CD4-positive, CD25-positive, alpha-beta regulatory T cell (primary cell): Measurements from ENCODE around the gene SPRED3. TPM values are rescaled to one million over a fixed set of nuclear protein-coding genes. Genes with fewer than 3 reads are reported as not detected.

ENCODE experiments used
- ATAC-seq, 2 donors: fragments of 150-1000 bp; cut with Tn5 transposase; one replicate each; pipeline ENCODE4 v1.10.0; 2021; ENCODE audit warnings: low read depth in 2 of 2, moderate number of reproducible peaks in 2 of 2, moderate library complexity in 1 of 2
- DNase-seq, 3 donors: peaks; one replicate each; pipeline versions ENCODE4 v3.0.0 to v3.0.0-alpha.2; 2012 to 2022; ENCODE audit warnings: mixed read lengths in 1 of 3
- H3K27ac ChIP-seq: one replicate; pipeline ENCODE4 v1.7.0; 2013; ENCODE audit warnings: mild to moderate bottlenecking, low read length; ENCODE audit not compliant: insufficient read depth, poor library complexity, severe bottlenecking
- H3K27me3 ChIP-seq: one replicate; pipeline ENCODE4 v1.7.0; 2013; ENCODE audit warnings: low read length; ENCODE audit not compliant: control insufficient read depth, insufficient read depth
- H3K36me3 ChIP-seq: one replicate; pipeline ENCODE4 v1.7.0; 2013; ENCODE audit warnings: mild to moderate bottlenecking, low read length, moderate library complexity; ENCODE audit not compliant: control insufficient read depth, insufficient read depth
- H3K4me1 ChIP-seq: 2 replicates; pipeline ENCODE4 v1.7.0; 2013; ENCODE audit warnings: mild to moderate bottlenecking, low read length; ENCODE audit not compliant: insufficient read depth, control insufficient read depth, poor library complexity, severe bottlenecking
- H3K4me3 ChIP-seq: one replicate; pipeline ENCODE4 v1.7.0; 2013; ENCODE audit warnings: low read depth, mild to moderate bottlenecking, low read length, moderate library complexity
- H3K9me3 ChIP-seq, 2 experiments: 1 replicate in 1 of 2; 2 replicates in 1 of 2; pipeline ENCODE4 v1.7.0; 2013; ENCODE audit warnings: low read length in 2 of 2, mild to moderate bottlenecking in 1 of 2, moderate library complexity in 1 of 2; ENCODE audit not compliant: control insufficient read depth in 2 of 2
- H3K27ac Mint-ChIP-seq, 3 donors: one replicate each; pipeline ENCODE4 v1.8.0; 2020 to 2022; ENCODE audit warnings: mild to moderate bottlenecking in 3 of 3, mixed read lengths in 3 of 3, moderate library complexity in 2 of 3
- H3K27me3 Mint-ChIP-seq: one replicate; pipeline ENCODE4 v1.8.0; 2022; ENCODE audit warnings: mild to moderate bottlenecking, mixed read lengths
- H3K36me3 Mint-ChIP-seq: one replicate; pipeline ENCODE4 v1.8.0; 2020; ENCODE audit warnings: mixed read lengths
- H3K4me1 Mint-ChIP-seq, 4 donors: one replicate each; pipeline ENCODE4 v1.8.0; 2020 to 2022; ENCODE audit warnings: mixed read lengths in 4 of 4, mild to moderate bottlenecking in 1 of 4
- H3K4me3 Mint-ChIP-seq, 4 donors: one replicate each; pipeline ENCODE4 v1.8.0; 2020 to 2022; ENCODE audit warnings: mild to moderate bottlenecking in 4 of 4, mixed read lengths in 4 of 4, moderate library complexity in 3 of 4
- H3K9me3 Mint-ChIP-seq, 7 donors: one replicate each; pipeline ENCODE4 v1.8.0; 2020 to 2022; ENCODE audit warnings: mixed read lengths in 7 of 7, mild to moderate bottlenecking in 3 of 7, moderate library complexity in 2 of 7
- polyA plus RNA-seq, 4 donors: library from polyadenylated mRNA; unstranded; fragments of 300-500 nt; fragmentation: Illumina TruSeq; gene quantifications; one replicate each; pipeline ENCODE4 v1.2.3, GENCODE V29; 2021
- total RNA-seq: library from RNA; stranded (reverse); gene quantifications from one replicate; pipeline ENCODE4 v1.2.3, GENCODE V29; 2022

The SPRED3 gene
- total and polyA plus RNA-seq, 5 donors from 2014 or later = 0.06 to 1.3 (median 0.10) TPM; not detected in 1

DNA sequence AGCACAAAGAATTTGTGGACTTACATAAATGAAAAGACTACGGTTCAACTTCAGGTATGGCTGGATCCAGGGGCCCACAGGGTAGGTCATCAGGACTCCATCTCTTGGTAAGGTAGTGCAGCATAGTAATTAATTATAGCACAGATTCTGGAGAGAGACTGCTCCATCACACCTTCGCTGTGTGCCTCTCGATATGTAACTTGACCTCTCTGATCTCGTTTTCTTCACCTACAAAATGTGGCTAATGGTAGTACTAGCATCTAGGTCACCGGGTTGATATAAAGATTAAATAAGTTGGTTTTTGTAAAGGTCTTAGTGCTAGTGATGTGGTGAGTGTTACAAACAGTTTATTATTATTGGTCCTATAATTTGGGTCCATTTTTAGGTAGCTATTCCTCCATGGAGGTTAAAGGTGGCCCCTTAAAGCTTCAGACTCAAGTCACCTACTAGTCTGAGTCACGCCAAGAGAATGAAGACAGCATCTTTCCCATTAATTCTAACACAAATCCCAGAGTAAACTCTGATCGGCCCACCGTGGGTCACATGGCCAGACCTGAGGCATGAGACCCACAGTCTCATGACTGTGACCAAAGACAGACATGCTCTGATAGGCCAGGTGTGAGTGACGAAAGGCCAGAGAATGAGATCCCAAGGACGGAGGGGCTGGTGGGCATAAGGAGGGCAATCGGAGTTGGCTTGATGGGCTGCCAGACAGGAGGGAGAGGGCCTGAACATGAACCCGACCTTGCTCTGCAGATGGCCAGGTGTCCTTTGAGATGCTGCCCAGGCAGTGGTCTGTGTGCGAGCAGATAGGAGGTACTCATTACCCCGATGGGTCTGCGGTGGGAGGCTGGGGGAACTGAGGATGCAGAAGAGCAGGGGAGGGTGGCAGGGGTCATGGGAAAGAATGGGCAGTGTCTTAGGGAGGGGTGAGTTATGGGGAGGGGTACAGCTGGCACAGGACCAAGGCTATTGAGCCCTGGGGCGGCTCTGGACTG is 32.5 kb upstream of the SPRED3 start:
- peaks cover 0 to 6% (median 2%) of the 10 kb centered on the region in 4 donors for H3K4me1 Mint-ChIP-seq
- no peak overlapping the region for H3K27ac Mint-ChIP-seq
- no peak overlapping the region for H3K4me3 Mint-ChIP-seq
- H3K27me3 Mint-ChIP-seq = peaks cover 25% of the 10 kb centered on the region
- peaks cover 0 to 2% (median 0%) of the 10 kb centered on the region in 7 donors for H3K9me3 Mint-ChIP-seq
- H3K4me1 ChIP-seq = no peaks in the 10 kb centered on the region
- H3K27ac ChIP-seq = no peak overlapping the region
- no peaks in the 10 kb centered on the region for H3K9me3 ChIP-seq
- no peak overlapping the region for H3K4me3 ChIP-seq
- H3K36me3 ChIP-seq = no peaks in the 10 kb centered on the region
- no peak for DNase-seq
- H3K27me3 ChIP-seq = no peaks in the 10 kb centered on the region
- ATAC-seq = no peak
- no peaks in the 10 kb centered on the region for H3K36me3 Mint-ChIP-seq

GRCh38 chr19:38358071-38358470 is 30.4 kb upstream of the SPRED3 start:
- Mint-ChIP-seq H3K4me1 (peaks cover 0 to 14% (median 6%) of the 10 kb centered on the region in 4 donors), H3K4me3 (no peak overlapping the region), H3K27ac (peak overlapping the region in 1 of 3 donors; percentile 47), H3K9me3 (peaks cover 0 to 2% (median 0%) of the 10 kb centered on the region in 7 donors), H3K27me3 (peaks cover 32% of the 10 kb centered on the region), H3K36me3 (no peaks in the 10 kb centered on the region)
- Histone ChIP-seq H3K9me3 (no peaks in the 10 kb centered on the region), H3K4me1 (peaks cover 16% of the 10 kb centered on the region), H3K27me3 (no peaks in the 10 kb centered on the region), H3K27ac (no peak overlapping the region), H3K36me3 (no peaks in the 10 kb centered on the region), H3K4me3 (no peak overlapping the region)
- ATAC-seq (no peak), DNase-seq (no peak)

GRCh38 chr19:38359242-38360021 is 29.1 kb upstream of the SPRED3 start:
- Histone ChIP-seq H3K27me3 (no peaks in the 10 kb centered on the region), H3K9me3 (no peaks in the 10 kb centered on the region), H3K4me3 (no peak overlapping the region), H3K27ac (no peak overlapping the region), H3K4me1 (peaks cover 18% of the 10 kb centered on the region), H3K36me3 (no peaks in the 10 kb centered on the region)
- Mint-ChIP-seq H3K36me3 (no peaks in the 10 kb centered on the region), H3K27ac (peak overlapping the region in 1 of 3 donors; percentile 81), H3K4me3 (peak overlapping the region in 3 of 4 donors; percentile 2 to 65 (median 34)), H3K9me3 (peaks cover 0 to 2% (median 0%) of the 10 kb centered on the region in 7 donors), H3K27me3 (peaks cover 32% of the 10 kb centered on the region), H3K4me1 (peaks cover 0 to 18% (median 6%) of the 10 kb centered on the region in 4 donors)
- DNase-seq (no peak), ATAC-seq (no peak)

DNA sequence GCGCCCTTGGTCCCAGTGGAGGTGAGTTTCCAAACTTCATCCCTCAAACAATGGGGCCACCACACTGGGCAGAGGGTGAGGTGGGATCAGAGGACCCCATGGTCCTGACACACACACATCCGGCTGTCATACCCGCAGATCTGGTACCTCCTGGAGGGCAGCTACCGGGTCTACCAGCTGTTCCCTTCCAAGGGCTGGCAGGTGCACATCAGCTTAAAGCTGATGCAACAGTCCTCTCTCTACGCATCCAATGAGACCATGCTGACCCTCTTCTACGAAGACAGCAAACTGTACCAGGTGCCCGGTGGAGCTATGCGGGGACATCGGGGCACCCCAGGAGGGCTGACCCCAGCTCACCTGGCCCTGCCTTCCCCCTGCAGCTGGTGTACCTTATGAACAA is 28.1 kb upstream of the SPRED3 start:
- peaks cover 18% of the 10 kb centered on the region for H3K4me1 ChIP-seq
- H3K36me3 ChIP-seq = no peaks in the 10 kb centered on the region
- Mint-ChIP-seq H3K9me3 (peaks cover 0 to 3% (median 0%) of the 10 kb centered on the region in 7 donors), H3K4me1 (peaks cover 0 to 18% (median 6%) of the 10 kb centered on the region in 4 donors), H3K4me3 (peak overlapping the region; percentile 54 to 87 (median 77)), H3K27me3 (peaks cover 32% of the 10 kb centered on the region), H3K27ac (peak overlapping the region in 1 of 3 donors; percentile 81), H3K36me3 (no peaks in the 10 kb centered on the region)
- ATAC-seq (no peak), DNase-seq (no peak)
- no peaks in the 10 kb centered on the region for H3K9me3 ChIP-seq
- H3K4me3 ChIP-seq = no peak overlapping the region
- H3K27ac ChIP-seq = no peak overlapping the region
- H3K27me3 ChIP-seq = no peaks in the 10 kb centered on the region

- Histone ChIP-seq H3K27ac (no peak overlapping the region), H3K36me3 (no peaks in the 10 kb centered on the region), H3K27me3 (no peaks in the 10 kb centered on the region), H3K4me3 (peak overlapping the region; percentile 26), H3K4me1 (peaks cover 18% of the 10 kb centered on the region), H3K9me3 (no peaks in the 10 kb centered on the region)
- ATAC-seq (no peak), DNase-seq (no peak)
- Mint-ChIP-seq H3K4me1 (peaks cover 0 to 18% (median 6%) of the 10 kb centered on the region in 4 donors), H3K4me3 (peak overlapping the region; percentile 54 to 87 (median 77)), H3K27me3 (peaks cover 30% of the 10 kb centered on the region), H3K27ac (peak overlapping the region in 2 of 3 donors; percentile 33 to 38), H3K9me3 (peaks cover 0 to 3% (median 0%) of the 10 kb centered on the region in 7 donors), H3K36me3 (no peaks in the 10 kb centered on the region)
Observed at GRCh38 chr19:38360839-38361631, 27.5 kb upstream of the SPRED3 start.

DNA sequence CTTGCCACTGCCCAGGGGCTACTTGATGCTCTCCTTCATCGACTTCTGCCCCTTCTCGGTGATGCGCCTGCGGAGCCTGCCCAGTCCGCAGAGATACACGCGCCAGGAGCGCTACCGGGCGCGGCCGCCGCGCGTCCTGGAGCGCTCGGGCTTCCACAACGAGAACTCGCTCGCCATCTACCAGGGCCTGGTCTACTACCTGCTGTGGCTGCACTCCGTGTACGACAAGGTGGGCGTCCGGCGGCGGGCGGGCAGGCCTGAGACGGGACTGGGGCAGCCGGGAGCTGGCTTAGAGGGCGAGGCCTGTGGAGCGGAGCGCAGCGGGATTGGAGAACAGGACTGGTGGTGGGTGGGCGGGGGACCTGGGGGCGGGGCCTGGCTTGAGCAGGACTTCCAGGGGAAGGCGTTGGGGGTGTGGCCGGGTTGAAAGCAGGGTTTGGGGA is 26.8 kb upstream of the SPRED3 start:
- no peak overlapping the region for H3K27ac ChIP-seq
- Mint-ChIP-seq H3K4me1 (peaks cover 0 to 18% (median 6%) of the 10 kb centered on the region in 4 donors), H3K27me3 (peaks cover 36% of the 10 kb centered on the region), H3K9me3 (peaks cover 0 to 3% (median 0%) of the 10 kb centered on the region in 7 donors), H3K36me3 (no peaks in the 10 kb centered on the region), H3K4me3 (peak overlapping the region; percentile 54 to 87 (median 80)), H3K27ac (no peak overlapping the region)
- peak; percentile 34 to 81 (median 56) for DNase-seq
- H3K4me1 ChIP-seq = peaks cover 18% of the 10 kb centered on the region
- H3K9me3 ChIP-seq = no peaks in the 10 kb centered on the region
- H3K27me3 ChIP-seq = no peaks in the 10 kb centered on the region
- H3K4me3 ChIP-seq = peak overlapping the region; percentile 26
- H3K36me3 ChIP-seq = no peaks in the 10 kb centered on the region
- peak; percentile 62 to 64 for ATAC-seq
